Measurements from ENCODE around the gene VPS26A. TPM values are rescaled to one million over a fixed set of nuclear protein-coding genes. Genes with fewer than 3 reads are reported as not detected.

VPS26A gene
- total and polyA plus RNA-seq, 2 donors (not counting 3 experiments of a cell fraction or from before 2014, with no cell fraction given): 11.7 to 60.3 TPM

DNA sequence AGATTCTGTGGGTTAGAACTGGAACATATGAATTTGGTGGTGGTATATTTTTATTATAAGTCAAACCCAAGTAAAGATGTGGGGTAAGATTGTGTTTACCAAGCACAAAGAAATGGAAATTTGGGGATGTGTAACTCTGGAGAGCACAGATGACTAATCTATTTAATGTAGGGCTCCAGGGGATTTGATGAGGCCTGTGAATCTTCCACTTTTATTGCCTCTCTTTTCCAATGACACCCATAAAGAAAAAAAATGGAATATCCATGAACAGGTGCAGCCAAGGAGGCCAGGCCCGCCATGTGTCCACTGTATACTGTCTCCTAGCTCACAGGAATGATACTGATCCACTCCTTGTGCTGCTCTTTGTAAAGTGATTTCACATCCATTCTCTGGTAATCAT, 33.3 kb upstream of the VPS26A start:
- no peak for DNase-seq (ENCODE audit: low read depth, low spot score)
- peaks cover 85% of the 10 kb centered on the region for H3K79me2 ChIP-seq (ENCODE audit: control insufficient read depth, insufficient read depth, low read length)
- H2AFZ ChIP-seq (ENCODE audit: low read depth, low read length): no peak overlapping the region
- peak; percentile 4 for FAIRE-seq
- H3K4me3 ChIP-seq (replicated peaks in 1 of 3; ENCODE audit: insufficient read depth in 1 of 3, low read depth in 1 of 3, low read length in 3 of 3): peak overlapping the region in 2 of 3 experiments; percentile 22 to 61
- H3K27me3 ChIP-seq (ENCODE audit: control insufficient read depth in 2 of 2, insufficient read depth in 2 of 2, low read length in 2 of 2): no peaks in the 10 kb centered on the region
- no peaks in the 10 kb centered on the region for H3K9me1 ChIP-seq (replicated peaks; ENCODE audit: control insufficient read depth, extremely low read depth, insufficient read depth, low read length)
- no peaks in the 10 kb centered on the region for H3K9me3 ChIP-seq (replicated peaks; ENCODE audit: control insufficient read depth, insufficient read depth, low read length)
- peak overlapping the region; percentile 96 for H3K27ac ChIP-seq (ENCODE audit: insufficient read depth, low read depth, low read length)
- no TSS peak for BruUV-seq (replicated peaks)
- H4K20me1 ChIP-seq (replicated peaks; ENCODE audit: control insufficient read depth, extremely low read depth, insufficient read depth, low read length): no peaks in the 10 kb centered on the region
- dilution Hi-C loops (cut with MboI; ENCODE audit: extremely low pct_ligation_motif_present, low sequenced_read_pairs): no loop called here
- H3K9ac ChIP-seq (replicated peaks; ENCODE audit: extremely low read depth, insufficient read depth, low read length): peak overlapping the region; percentile 99
- TF ChIP-seq POLR2AphosphoS5 (IDR thresholded peaks at IDR 0.05; ENCODE audit: insufficient read depth, low read depth, low read length) (no peak), POLR2A (IDR thresholded peaks at IDR 0.05; ENCODE audit: low read depth, low read length) (no peak), JUN (IDR thresholded peaks at IDR 0.05; ENCODE audit: borderline replicate concordance, insufficient read depth, insufficient read length, low read depth) (no peak), FOS (IDR thresholded peaks at IDR 0.05; ENCODE audit: borderline replicate concordance, insufficient read depth, low read length) (no peak), EZH2 (IDR thresholded peaks at IDR 0.05; ENCODE audit: borderline replicate concordance, low read depth, low read length, severe bottlenecking) (no peak), MYC (IDR thresholded peaks at IDR 0.05; ENCODE audit: low read depth, low read length) (no peak), GATA2 (IDR thresholded peaks at IDR 0.05; ENCODE audit: insufficient read depth, insufficient read length, low read depth, low read length) (no peak)
- TF ChIP-seq, protein P1, sequence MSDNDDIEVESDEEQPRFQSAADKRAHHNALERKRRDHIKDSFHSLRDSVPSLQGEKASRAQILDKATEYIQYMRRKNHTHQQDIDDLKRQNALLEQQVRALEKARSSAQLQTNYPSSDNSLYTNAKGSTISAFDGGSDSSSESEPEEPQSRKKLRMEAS (IDR thresholded peaks at IDR 0.05; ENCODE audit: insufficient read depth, insufficient read length): no peak
- TF ChIP-seq, protein P2, sequence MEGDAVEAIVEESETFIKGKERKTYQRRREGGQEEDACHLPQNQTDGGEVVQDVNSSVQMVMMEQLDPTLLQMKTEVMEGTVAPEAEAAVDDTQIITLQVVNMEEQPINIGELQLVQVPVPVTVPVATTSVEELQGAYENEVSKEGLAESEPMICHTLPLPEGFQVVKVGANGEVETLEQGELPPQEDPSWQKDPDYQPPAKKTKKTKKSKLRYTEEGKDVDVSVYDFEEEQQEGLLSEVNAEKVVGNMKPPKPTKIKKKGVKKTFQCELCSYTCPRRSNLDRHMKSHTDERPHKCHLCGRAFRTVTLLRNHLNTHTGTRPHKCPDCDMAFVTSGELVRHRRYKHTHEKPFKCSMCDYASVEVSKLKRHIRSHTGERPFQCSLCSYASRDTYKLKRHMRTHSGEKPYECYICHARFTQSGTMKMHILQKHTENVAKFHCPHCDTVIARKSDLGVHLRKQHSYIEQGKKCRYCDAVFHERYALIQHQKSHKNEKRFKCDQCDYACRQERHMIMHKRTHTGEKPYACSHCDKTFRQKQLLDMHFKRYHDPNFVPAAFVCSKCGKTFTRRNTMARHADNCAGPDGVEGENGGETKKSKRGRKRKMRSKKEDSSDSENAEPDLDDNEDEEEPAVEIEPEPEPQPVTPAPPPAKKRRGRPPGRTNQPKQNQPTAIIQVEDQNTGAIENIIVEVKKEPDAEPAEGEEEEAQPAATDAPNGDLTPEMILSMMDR (IDR thresholded peaks at IDR 0.05; ENCODE audit: extremely low read depth in 1 of 2, insufficient read depth in 1 of 2, low read depth in 1 of 2, low read length in 2 of 2): no peak
- no peaks in the 10 kb centered on the region for H3K36me3 ChIP-seq (ENCODE audit: control insufficient read depth in 2 of 2, extremely low read depth in 1 of 2, insufficient read depth in 2 of 2, low read length in 2 of 2)
- H3K4me1 ChIP-seq (ENCODE audit: control insufficient read depth, extremely low read depth, insufficient read depth, low read length): peaks cover 46% of the 10 kb centered on the region
- H3K4me2 ChIP-seq (ENCODE audit: insufficient read depth, low read length): peak overlapping the region; percentile 86
- ChIA-PET CTCF (interaction anchor here (1.0 to 11.1 kb wide), 3 partner anchors 79 to 99 kb away, joined by 3 to 298 read pairs (median 9); no protein-coding TSS in a partner anchor), POLR2A (no interaction called here)
- intact Hi-C loops (cut with micrococcal nuclease): loop anchor here (1.0 to 2.0 kb wide), 2 partner anchors 78 to 126 kb away; no protein-coding TSS in a partner anchor
